NOMO-1 treated with DMSO at 0.1 percent for 48 hours (cell line): Measurements from ENCODE around the gene PAFAH2.

Experiments
- DNase-seq: peaks from one replicate; lab custom pipeline; 2025; ENCODE audit not compliant: unreplicated experiment; lab: John Stamatoyannopoulos, UW

Gene PAFAH2

DNA sequence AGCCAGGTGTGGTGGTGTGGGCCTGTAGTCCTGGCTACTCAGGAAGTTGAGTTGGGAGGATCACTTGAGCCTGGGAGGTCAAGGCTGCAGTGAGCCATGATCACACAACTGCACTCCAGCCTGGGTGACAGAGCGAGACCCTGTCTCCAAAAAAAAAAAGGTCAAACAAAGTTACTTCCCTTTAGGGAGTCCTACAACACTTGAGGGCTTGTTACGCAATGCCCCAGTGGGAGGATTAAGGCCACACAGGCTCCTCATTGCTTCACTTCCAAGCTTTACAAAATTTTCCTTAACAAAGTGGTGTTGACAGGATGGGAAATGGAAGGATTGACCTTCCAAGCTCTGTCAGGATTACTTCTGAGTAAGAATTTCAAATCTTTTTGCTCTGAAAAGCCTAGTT is 17.5 kb upstream of the PAFAH2 start:
- peak; percentile 70 for DNase-seq

DNA sequence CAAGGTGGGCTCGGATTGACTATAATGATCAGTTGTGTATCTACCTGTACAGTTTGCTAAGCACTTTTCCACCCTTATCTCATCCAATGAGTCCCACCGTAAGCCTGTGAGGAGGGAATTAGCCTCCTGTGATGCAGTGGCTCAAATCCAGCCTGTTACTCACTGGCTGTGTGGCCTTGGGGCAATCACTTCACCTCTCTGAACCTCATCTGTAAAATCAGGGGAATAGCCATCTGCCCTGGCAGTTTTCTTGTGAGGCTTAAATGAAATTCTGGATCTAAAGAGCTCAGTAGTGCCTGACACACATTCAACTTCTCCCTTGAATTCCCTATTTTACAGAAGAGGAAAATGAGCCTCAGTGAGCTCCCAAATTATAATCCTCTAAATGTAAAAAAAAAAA is 16.3 kb upstream of the PAFAH2 start:
- DNase-seq = no peak

DNA sequence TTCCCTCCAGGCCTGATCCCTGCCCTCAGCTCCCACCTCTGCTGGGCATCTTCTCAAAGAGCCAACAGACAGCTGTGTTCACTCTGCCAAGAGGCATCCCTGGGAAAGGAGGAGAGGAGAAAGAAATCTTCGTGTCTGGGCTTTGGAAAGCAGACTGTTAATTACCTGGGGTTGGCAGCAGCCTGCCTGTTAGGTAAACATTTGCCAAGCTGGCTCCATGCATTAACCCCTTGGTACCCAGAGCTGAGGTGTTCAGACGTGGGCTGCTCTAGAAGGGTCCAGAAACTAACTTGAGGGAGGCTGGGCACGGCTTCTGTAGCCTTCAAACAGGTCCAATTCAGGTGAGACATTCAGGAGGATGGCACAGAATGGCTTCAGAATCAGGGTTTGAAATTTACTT is 15.0 kb upstream of the PAFAH2 start:
- DNase-seq = no peak

DNA sequence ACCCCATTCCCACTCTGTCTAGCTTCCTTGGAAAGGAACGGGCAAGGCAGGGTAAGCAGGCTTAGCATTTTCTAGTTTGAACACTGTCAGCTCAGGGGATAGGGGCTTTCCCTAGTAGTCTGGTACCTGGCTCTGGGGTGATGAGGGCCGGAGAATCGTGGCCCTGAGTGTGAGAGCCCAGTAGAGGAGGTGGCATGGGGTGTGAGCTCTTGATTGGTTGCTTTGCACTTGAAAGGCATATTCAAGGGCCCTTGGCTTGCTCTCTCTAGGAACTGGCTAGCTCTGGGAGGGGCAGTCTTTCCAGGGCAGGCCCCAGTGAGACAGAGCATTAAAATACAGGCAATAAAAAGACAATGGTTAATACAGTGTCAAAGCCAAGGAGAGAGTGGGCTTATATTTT is 13.0 kb upstream of the PAFAH2 start:
- no peak for DNase-seq

DNA sequence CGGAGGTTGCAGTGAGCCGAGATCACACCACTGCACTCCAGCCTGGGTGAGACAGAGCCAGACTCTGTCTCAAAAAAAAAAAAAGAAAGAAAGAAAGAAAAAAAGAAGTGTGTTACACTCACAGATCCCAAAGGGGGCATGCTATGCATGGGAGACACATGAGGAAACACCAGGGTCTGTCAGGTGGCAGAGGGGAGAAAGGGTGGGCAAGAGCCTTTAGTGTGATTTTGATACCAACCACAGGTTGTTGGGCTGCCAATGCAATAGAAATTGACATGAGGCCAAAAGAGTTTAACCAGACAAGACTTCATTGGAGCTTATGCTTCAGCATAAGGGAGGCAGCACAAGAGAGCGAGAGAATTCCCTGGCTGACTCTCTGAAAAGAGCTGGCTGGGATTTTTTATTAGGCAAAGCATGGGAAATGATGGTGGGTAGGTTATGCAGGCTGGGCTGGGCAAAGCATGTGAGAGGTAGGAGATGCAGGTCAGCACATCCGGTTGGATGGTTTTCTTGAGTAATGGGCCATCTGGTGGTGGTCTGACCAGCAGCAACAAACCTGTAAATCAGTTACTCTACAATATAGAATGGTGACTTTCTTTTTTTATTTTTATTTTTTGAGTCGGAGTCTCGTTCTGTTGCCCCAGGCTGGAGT is 12.1 kb upstream of the PAFAH2 start:
- DNase-seq = no peak

DNA sequence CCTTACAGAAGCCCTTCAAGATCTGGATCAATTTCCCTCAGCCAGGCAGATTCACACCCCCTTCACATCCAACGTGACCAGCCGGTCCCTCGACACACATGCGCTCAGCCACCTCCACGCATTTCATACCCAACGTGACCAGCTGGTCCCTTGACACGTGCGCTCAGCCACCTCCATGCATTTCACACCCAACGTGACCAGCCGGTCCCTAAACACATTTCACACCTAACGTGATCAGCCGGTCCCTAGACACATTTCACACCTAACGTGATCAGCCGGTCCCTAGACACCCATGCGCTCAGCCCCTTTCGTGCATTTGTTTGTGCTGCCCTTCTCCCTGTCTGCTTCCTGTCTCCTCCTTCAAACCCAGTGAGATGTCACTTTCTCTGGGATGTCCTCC is 8.8 kb upstream of the PAFAH2 start:
- DNase-seq = no peak

DNA sequence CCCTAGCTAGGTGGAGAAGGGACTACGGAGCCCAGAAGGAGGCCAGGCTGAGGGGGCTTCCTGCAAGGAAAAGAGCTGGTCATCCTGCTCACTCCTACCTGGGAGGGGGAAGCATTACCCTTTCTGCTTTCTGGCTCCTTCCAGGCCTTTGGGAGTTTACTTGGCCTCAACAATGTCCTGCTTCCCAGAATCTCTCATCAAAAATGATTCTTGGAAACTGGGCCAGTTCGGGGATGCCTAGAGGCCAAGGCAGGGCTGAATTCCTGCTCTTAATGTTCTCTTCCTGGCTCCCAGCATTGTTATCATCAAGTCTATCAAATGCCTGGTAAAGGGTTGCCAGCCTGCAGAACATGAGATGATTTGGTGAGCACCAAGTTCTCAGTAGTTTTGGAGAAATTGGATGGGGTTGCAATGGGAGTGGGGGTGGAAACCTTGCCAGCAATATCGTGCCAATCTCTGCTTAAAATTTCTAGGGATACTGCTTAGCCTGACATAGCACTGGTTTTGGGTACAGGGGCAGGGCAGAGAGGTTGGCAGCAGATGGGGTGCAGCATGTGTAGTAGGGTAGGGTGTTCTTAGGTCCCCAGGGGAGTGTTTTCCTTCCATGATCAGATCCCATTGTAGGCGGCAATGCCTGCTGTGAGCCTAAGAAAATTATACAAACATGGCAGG is 7.7 kb upstream of the PAFAH2 start:
- DNase-seq = no peak

DNA sequence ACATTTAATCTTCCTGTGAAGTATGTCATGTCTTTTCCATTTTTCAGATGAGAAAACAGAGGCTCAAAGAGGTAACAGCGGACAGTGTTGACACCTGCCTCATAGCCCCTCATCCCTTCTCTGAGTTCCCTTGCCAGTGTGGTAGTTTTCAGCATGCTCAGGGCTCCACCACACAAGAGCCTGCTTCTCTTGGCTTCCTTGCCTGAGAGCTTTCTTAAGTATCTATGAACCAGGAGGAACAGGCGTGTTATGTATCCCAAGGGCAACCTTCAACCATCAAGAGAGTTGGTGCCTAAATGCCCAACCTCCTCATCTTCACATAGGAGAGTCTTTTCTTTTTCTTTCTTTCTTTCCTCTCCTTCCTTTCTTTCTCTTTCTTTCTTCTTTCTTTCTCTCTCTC is 5.9 kb upstream of the PAFAH2 start:
- no peak for DNase-seq

DNA sequence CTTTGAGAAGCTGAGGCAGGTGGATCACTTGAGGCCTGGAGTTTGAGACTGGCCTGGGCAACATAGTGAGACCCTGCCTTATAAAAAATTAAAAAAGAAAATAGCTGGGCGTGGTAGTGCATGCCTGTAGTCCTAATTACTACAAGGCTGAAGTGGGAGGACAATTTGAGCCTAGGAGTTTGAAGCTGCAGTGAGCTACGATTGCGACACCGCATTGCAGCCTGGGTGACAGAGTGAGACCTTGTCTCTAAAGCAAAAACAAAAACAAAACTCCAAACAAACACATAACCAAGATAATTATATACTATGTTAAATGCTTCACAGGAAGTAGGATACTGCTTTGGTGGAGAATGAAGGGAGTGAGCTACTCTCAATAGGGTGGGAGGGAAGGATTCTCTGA is 5.4 kb upstream of the PAFAH2 start:
- DNase-seq = no peak

DNA sequence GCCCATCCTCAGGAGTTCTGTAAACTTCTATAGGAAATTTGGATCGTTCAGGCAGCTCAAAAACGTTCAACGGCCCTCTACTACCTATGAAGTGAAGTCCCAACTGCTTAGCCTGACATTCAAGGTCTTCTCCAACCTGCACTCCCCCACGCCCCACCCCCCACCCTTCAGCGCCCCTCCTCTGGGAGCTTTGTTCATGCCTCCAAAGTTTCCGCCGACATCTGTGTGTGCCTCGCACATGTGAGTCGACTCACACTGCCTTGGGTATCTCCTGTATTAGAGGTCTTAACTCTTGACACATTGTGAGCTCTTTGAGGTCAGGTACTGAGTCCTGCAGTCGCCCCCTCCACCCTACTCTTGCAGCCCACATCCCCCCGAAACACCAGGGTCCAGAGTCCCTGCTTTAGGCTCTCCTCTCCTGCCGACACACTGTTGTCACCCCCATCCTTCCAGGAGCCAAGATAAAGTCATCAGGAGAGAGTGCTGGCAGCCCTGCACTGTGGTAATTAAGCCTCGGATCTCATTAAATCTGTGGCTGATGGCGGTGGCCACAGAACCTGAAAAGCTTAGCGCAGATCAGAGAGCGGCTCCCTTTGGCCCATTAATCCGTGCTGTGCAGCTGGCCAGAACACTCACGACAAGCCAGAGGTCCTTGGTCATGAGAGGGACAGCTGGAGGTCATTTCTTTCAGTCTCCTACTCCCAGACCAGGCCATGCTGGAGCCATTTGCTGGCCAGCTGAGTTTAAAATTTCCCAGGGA is 1.4 kb upstream of the PAFAH2 start:
- DNase-seq = no peak

DNA sequence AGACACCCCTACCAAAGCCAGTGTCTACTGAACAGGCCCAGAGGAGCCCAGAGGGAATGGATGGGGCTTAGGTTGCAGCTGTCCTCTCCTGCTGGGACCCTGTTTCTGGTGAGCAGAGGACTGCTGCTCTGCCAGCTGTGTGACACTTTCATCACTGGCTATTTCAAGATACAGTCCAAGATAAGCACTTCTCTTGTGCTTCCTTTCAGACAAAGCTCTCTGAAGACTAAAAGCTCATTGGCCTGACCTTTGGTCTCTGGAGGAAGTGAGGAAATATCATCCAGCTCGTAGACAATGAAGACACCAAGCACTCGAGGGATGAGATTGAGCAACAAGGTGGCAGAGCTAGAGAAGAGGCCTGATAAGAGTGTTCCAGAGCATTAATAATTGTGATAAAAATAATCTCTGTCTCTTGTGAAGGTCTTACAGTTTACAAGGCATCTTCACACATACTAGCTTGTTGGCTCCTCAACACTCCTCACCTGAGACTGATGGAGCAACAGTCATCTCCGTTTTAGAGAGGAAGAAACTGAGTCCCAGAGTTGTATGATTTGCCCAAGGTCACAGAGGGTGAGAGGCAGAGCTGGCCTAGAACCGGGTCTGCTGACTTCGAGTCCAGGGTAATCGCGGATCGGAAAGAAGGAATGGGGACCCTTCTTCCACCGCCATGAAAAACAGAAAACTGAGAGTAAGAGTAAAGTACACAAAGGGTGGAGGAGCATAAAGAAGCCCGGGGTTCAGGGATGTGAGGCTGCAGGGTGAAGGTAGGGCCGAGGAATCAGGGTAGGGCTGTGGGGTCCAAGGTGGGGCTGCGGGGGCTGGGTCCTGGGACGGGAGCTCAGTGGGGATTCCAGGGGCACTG is 666 bp downstream of the PAFAH2 start:
- peak; percentile 98 for DNase-seq

DNA sequence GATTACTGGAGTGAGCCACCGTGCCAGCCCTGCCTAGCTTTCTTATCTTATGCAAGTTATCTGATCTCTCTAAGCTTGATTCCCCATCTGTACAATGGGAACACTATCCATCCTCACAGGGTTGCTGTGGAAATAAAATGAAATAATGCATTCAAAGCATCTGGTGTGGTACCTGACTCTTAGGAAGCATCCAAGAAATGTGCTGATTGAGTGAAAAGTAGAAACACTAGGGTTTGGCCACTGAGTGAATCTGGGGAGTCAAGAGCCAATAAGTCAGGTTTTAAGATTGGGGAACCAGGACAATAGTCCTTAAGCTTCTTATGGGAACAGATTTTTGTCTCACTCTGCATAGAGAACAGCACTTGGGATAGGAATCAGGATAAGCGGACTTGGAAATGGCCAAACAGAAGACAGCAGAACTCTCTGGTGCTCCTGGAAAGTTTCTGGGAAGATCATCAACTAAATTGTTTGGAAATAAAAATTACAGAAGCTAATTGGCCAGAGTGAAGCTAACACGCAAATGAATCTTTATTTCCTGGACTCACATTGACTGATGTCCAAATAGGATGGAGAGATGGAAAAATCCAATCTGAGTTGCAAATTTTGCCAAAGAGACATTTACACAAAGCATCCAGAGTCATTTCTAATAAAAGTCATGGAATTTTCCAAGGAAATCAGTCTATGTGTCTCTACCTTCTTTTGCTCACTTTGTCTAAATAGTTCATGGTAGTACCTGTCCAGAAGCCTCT is 3.3 kb downstream of the PAFAH2 start:
- no peak for DNase-seq

DNA sequence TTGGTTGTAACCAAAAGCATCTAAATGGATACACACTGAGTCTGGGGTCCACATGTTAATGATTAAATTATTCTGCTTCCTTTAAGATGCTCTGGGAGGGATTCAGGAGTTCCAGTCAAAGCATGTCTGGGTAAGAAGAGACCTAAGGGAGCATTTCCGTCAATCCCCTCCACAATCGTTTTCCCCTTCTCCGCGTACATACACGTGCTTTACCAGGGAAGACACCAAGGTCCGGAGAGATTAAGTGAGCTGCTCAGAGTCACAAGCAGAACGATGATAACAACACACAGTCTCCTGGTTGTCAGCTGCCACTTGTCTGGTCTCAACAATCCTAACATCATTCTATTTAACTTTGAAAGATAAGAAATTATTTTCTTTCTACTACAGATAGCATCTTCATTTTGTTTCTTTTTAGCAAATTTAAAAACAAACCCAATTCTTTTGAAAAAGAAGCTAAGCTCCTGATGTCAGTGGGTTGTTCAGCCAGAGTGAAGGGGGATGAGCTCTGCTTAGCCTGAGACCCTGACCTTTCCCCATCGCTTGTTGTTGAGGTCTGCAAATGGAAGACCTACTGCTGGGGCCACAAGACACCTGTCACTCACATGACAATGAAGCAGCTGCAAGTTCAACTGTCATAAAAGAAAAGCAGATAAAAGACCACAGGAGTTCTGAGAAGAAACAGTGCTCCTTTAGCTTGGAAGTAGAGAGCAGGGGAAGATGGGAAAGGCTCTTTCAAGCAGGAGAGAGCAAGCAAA is 4.5 kb downstream of the PAFAH2 start:
- no peak for DNase-seq

DNA sequence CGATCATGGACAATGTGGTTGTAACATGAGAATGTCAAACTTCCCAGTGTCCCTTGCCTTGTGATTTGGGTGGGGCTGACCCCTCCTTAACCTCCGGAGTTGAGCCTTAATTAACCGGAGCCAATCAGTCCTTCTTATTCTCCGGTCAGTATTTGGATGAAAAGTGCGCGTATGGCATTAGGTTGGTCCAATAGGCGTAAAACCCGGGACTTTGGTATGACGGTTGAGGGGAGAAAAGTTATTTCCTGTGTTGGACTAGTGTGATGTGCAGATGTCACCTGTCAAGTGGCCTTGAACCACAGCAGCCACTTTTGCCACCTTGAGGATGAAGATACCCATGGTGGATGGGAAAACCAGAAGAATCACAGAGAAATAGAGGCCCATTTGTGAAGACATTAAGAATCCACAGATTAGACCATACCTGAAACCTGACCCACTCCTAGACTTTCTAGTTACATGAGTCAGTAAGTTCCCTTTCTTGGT is 5.1 kb downstream of the PAFAH2 start:
- DNase-seq = no peak

DNA sequence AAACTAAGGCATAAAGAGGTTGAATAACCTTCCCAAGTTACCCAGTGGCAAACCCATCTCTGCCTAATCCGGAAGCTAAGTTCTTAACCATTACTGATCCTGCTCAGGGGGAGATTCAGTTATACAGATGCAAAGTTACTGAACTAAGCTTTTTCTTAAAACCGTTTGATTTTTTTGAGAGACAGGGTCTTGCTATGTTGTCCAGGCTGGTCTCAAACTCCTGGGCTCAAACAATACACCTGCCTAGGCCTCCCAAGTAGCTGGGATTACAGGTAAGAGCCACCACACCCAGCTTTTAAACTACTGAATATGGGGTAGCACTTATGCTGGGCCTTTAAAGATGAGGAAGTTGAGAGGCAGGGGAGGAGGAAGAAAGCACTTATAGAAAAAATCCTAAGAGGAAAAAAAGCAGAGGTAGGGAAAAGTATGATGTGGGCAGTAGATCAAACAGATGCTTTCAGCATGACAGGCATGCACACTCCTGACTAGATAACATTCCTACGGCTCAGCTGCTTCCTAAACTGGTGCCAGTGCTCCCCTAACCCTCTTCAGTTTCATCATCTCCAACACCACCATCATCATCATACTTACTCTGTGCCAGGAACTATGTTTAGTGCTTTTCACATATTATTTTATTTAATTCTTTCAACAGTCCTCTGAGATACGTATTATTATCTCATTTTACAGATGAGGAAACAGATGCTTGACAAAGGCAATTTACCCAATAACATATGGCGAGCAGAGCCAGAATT is 5.8 kb downstream of the PAFAH2 start:
- DNase-seq = no peak

DNA sequence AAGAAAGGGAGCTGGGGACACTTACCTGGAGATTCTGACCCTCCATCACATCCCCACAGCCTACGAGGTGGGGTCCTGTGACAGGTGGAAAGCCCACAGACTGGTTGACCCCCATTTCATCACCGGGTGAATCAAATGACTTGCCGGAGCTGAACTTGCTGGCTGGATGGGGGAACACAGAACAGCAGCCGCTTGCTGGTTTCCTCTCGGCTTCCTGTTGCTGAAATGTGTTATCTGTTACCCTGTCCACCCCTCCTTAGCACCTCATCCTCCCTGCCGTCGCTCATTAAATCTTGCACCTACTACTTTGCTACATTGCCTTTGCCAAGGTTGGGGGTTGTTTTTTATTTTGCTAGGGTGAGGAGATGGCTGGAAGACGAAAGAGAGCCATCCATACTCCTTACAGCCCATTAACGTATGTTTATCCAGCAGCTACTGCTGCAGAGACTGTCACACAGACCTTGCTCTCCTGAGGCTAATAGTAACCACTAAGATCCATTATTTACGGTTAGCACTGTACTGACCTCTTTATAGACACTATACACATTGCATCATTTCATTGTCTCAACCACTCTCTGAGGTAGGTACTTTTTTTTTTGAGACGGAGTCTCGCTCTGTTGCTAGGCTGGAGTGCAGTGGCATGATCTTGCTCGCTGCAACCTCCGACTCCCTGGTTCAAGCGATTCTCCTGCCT is 7.0 kb downstream of the PAFAH2 start:
- DNase-seq = no peak

DNA sequence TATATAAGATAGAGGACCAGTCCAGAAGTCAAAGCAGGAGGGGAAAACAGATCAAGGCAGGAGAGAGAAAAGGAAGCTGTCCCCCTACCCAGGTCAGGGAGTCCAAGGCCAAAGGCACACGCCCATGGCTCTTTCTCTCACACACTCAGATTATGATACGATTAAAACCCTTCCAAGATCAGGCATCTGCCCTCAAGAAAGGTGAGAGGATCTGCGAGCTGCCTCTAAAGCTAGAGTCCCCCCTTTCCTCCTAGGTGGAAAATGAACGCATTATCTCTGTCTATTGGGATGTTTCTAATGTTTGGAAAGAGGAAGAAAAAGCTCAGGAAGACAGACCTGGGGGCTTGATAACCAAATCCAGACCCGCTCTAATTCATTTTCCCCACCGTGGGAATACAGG is 7.6 kb downstream of the PAFAH2 start:
- DNase-seq = no peak

DNA sequence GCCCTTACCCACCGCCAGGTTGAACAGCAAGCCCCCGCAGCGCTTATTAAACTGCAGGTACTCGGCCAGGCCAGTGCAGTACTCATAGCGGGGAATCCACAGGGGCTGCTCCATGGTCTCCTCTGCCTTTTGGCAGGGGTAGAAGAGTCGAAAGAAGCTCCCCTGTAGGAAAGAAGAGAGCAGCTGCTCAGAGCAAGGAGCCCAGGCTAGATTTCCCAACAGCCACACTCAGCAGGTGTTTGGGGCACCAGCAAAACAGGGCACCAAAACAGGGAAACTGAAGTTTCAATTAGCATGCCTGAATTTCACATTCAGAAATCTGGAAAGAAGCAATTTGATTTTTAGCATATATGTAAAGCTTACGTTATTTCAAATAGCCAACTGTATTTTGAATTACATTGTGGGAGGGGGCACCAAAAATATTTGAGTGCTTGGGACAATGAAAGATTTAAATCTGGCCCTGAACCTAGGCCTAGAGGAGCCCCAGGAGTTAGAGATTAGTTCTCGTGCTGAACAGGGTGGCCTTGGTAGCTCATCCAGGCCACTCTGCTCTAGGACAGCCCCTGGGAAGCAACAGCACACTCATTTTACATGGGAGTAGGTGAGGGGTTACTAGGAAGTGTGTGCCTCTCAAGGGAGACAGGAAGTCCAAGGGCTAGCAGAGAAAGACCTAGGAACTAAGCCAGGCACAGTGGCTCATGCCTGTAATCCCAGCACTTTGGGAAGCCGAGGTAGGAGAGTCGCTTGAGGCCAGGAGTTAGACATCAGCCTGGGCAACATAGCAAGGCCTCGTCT is 8.2 kb downstream of the PAFAH2 start:
- no peak for DNase-seq
